CD4-positive, alpha-beta T cell (primary cell): ENCODE measurements around the gene KIRREL2. TPM values are rescaled to one million over a fixed set of nuclear protein-coding genes. Genes with fewer than 3 reads are reported as not detected.
"Not testable (repeated sequence)": the region's sequence is repeated elsewhere in the genome, so short reads cannot be mapped to it uniquely, and the experiment has no call there.

Experiments
- ATAC-seq: fragments of 200-7000 bp; cut with Tn5 transposase; one replicate; pipeline ENCODE4 v1.10.0; 2022; ENCODE audit warnings: mild to moderate bottlenecking; ENCODE audit not compliant: poor library complexity
- CTCF ChIA-PET: fragments of 350-600 bp; sonication (Branson Sonifier 250); formaldehyde crosslinking; loops from one replicate; lab custom pipeline; 2021; ENCODE audit warnings: antibody characterized with exemption, inconsistent platforms; lab: Charles Lee
- POLR2A ChIA-PET: fragments of 350-600 bp; sonication (Branson Sonifier 250); formaldehyde crosslinking; loops from one replicate; lab custom pipeline; 2021; ENCODE audit warnings: antibody characterized with exemption, inconsistent platforms; lab: Charles Lee
- DNase-seq, 14 experiments: peaks; one replicate each; pipeline ENCODE4 v3.0.0-alpha.2; 2013 to 2020; ENCODE audit warnings: mixed read lengths in 2 of 14
- H3K27ac ChIP-seq, 2 donors: one replicate each; pipeline versions ENCODE4 v1.5.1 to v1.7.0; 2013; ENCODE audit warnings: low read length in 2 of 2, low read depth in 1 of 2, mild to moderate bottlenecking in 1 of 2
- H3K27me3 ChIP-seq, 2 experiments: 1 replicate in 1 of 2; 2 replicates in 1 of 2; pipeline versions ENCODE4 v1.6.1 to v1.7.0; 2013; ENCODE audit warnings: low read length in 2 of 2, control low read depth in 1 of 2, mild to moderate bottlenecking in 1 of 2, moderate library complexity in 1 of 2; ENCODE audit not compliant: insufficient read depth in 2 of 2, control insufficient read depth in 1 of 2
- H3K36me3 ChIP-seq: one replicate; pipeline ENCODE4 v1.6.1; 2013; ENCODE audit warnings: low read length, control low read depth; ENCODE audit not compliant: insufficient read depth
- H3K4me1 ChIP-seq: one replicate; pipeline ENCODE4 v1.6.1; 2013; ENCODE audit warnings: low read length, control low read depth; ENCODE audit not compliant: insufficient read depth
- H3K4me3 ChIP-seq: one replicate; pipeline ENCODE4 v1.5.1; 2013; ENCODE audit warnings: mild to moderate bottlenecking, low read length, moderate library complexity
- H3K9me3 ChIP-seq, 2 experiments: 1 replicate in 1 of 2; 2 replicates in 1 of 2; pipeline versions ENCODE4 v1.6.1 to v1.7.0; 2013; ENCODE audit warnings: low read length in 2 of 2, mild to moderate bottlenecking in 2 of 2, control low read depth in 1 of 2, moderate library complexity in 1 of 2; ENCODE audit not compliant: control insufficient read depth in 1 of 2, insufficient read depth in 1 of 2
- H3K27ac Mint-ChIP-seq: one replicate; pipeline ENCODE4 v1.8.0; 2020; ENCODE audit warnings: mixed read lengths
- H3K27me3 Mint-ChIP-seq: one replicate; pipeline ENCODE4 v1.8.0; 2021; ENCODE audit warnings: mixed read lengths
- H3K36me3 Mint-ChIP-seq: one replicate; pipeline ENCODE4 v1.8.0; 2021; ENCODE audit warnings: low read depth, mixed read lengths
- H3K4me1 Mint-ChIP-seq: one replicate; pipeline ENCODE4 v1.8.0; 2021; ENCODE audit warnings: low read depth, mixed read lengths
- H3K4me3 Mint-ChIP-seq: one replicate; pipeline ENCODE4 v1.8.0; 2020; ENCODE audit warnings: mild to moderate bottlenecking, mixed read lengths
- H3K9me3 Mint-ChIP-seq: one replicate; pipeline ENCODE4 v1.8.0; 2020; ENCODE audit warnings: mixed read lengths
- CTCF ChIP-seq: fragments of 200-600 bp; IDR thresholded peaks from one replicate; pipeline ENCODE4 v1.8.0; 2022; ENCODE audit warnings: antibody characterized with exemption, mild to moderate bottlenecking
- intact Hi-C, 2 experiments: fragments of 100-400 bp; cut with DNase I in 1 of 2; cut with micrococcal nuclease in 1 of 2; formaldehyde crosslinking; loops; one replicate each; pipeline versions ENCODE4 v1.15.1 to v1.9.0; 2023 to 2025; cut with DNase I, micrococcal nuclease
- total RNA-seq, 174 experiments: library from RNA in 2 of 174; stranded (reverse) in 2 of 174; gene quantifications; one replicate each; pipeline ENCODE4 v1.2.3 and lab custom pipeline; 2021 to 2026

The KIRREL2 gene
- total RNA-seq, 2 experiments from 2014 or later = 0.14 TPM; not detected in 1

- peaks cover 2% of the 10 kb centered on the region for H3K4me1 ChIP-seq
- no peaks in the 10 kb centered on the region for H3K4me1 Mint-ChIP-seq
- peaks cover 0 to 24% of the 10 kb centered on the region in 2 experiments for H3K9me3 ChIP-seq
- ChIA-PET CTCF (no interaction called here), POLR2A (no interaction called here)
- DNase-seq = no peak
- H3K27me3 ChIP-seq = peaks cover 12 to 28% of the 10 kb centered on the region in 2 experiments
- no peak overlapping the region for H3K4me3 Mint-ChIP-seq
- H3K27ac ChIP-seq = no peak overlapping the region
- H3K4me3 ChIP-seq = no peak overlapping the region
- no peak overlapping the region for H3K27ac Mint-ChIP-seq
- peaks cover 48% of the 10 kb centered on the region for H3K27me3 Mint-ChIP-seq
- H3K36me3 ChIP-seq = no peaks in the 10 kb centered on the region
- ATAC-seq = no peak
- TF ChIP-seq CTCF = no peak
- no peaks in the 10 kb centered on the region for H3K9me3 Mint-ChIP-seq
- intact Hi-C loops = no loop called here
- no peaks in the 10 kb centered on the region for H3K36me3 Mint-ChIP-seq
Observed at GRCh38 chr19:35832054-35832453, 24.7 kb upstream of the KIRREL2 start.

- Histone ChIP-seq H3K27me3 (peaks cover 8 to 25% of the 10 kb centered on the region in 2 experiments), H3K9me3 (peaks cover 2 to 24% of the 10 kb centered on the region in 2 experiments), H3K36me3 (no peaks in the 10 kb centered on the region), H3K27ac (no peak overlapping the region), H3K4me1 (no peaks in the 10 kb centered on the region), H3K4me3 (no peak overlapping the region)
- Mint-ChIP-seq H3K27me3 (peaks cover 48% of the 10 kb centered on the region), H3K9me3 (peaks cover 2% of the 10 kb centered on the region), H3K4me1 (no peaks in the 10 kb centered on the region), H3K36me3 (no peaks in the 10 kb centered on the region), H3K4me3 (no peak overlapping the region), H3K27ac (no peak overlapping the region)
- no peak for ATAC-seq
- intact Hi-C loops = no loop called here
- ChIA-PET POLR2A (no interaction called here), CTCF (no interaction called here)
- TF ChIP-seq CTCF = no peak
- no peak for DNase-seq
Observed at GRCh38 chr19:35833972-35834371, 22.7 kb upstream of the KIRREL2 start.

- CTCF ChIA-PET, H3K4me1 Mint-ChIP-seq: not testable (repeated sequence)
Observed at GRCh38 chr19:35836096-35836495, 20.6 kb upstream of the KIRREL2 start.

GRCh38 chr19:35841961-35842595, 14.6 kb upstream of the KIRREL2 start:
- CTCF ChIA-PET = no interaction called here
- Mint-ChIP-seq H3K4me1 (peaks cover 19% of the 10 kb centered on the region), H3K9me3 (peaks cover 7% of the 10 kb centered on the region), H3K36me3 (no peaks in the 10 kb centered on the region), H3K4me3 (no peak overlapping the region), H3K27ac (no peak overlapping the region), H3K27me3 (peaks cover 62% of the 10 kb centered on the region)
- H3K4me3 ChIP-seq = no peak overlapping the region
- no peak overlapping the region for H3K27ac ChIP-seq
- peaks cover 7 to 63% of the 10 kb centered on the region in 2 experiments for H3K9me3 ChIP-seq
- ATAC-seq = no peak
- TF ChIP-seq CTCF = no peak
- no peak for DNase-seq
- H3K4me1 ChIP-seq = peaks cover 22% of the 10 kb centered on the region
- intact Hi-C loops = no loop called here
- H3K36me3 ChIP-seq = no peaks in the 10 kb centered on the region
- H3K27me3 ChIP-seq = peaks cover 45 to 54% of the 10 kb centered on the region in 2 experiments
- POLR2A ChIA-PET = no interaction called here

More at GRCh38 chr19:35836096-35836495, 20.6 kb upstream of the KIRREL2 start:
- H3K4me3 Mint-ChIP-seq, ATAC-seq, H3K27ac Mint-ChIP-seq, H3K4me3 ChIP-seq, H3K9me3 Mint-ChIP-seq, POLR2A ChIA-PET, DNase-seq, H3K36me3 ChIP-seq, intact Hi-C loops, H3K4me1 ChIP-seq, H3K27ac ChIP-seq, H3K36me3 Mint-ChIP-seq: not testable (repeated sequence)
- peaks cover 35% of the 10 kb centered on the region for H3K27me3 Mint-ChIP-seq
- peaks cover 7 to 25% of the 10 kb centered on the region in 2 experiments for H3K9me3 ChIP-seq
- H3K27me3 ChIP-seq = peaks cover 4 to 25% of the 10 kb centered on the region in 2 experiments
